Stimulated activated CD4-positive, alpha-beta T cell treated with anti-CD3 and anti-CD28 coated beads, TNF-alpha, amount 100 ng/mL, for 1 hour (primary cell): ENCODE data around the gene NETO1.

Experiments used
- DNase-seq, 3 donors: peaks; one replicate each; pipeline ENCODE4 v3.0.0-alpha.2; 2020; ENCODE audit warnings: low read depth in 3 of 3, low spot score in 1 of 3

NETO1 gene

GRCh38 chr18:72846736-72847533, 20.9 kb downstream of the NETO1 start:
- DNase-seq = no peak

DNA sequence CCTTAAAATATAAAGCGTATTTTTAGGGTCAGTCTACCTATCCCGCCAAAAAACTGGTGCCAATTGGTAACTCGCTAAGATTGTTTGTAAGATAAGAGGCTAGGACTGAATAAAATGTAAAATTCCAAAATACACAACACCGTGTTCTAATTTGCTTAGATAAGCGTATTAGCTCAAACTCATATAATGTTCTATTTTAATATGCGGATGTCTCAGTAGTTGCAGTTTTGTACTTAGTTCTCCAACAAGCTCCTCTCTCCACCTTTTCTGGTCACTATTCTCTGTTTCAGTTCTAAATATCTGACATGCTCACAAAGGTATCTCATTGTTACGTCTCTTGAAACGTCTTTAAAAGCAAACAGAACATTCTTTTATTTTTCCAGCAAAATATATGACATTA, 24.0 kb downstream of the NETO1 start:
- no peak for DNase-seq

DNA sequence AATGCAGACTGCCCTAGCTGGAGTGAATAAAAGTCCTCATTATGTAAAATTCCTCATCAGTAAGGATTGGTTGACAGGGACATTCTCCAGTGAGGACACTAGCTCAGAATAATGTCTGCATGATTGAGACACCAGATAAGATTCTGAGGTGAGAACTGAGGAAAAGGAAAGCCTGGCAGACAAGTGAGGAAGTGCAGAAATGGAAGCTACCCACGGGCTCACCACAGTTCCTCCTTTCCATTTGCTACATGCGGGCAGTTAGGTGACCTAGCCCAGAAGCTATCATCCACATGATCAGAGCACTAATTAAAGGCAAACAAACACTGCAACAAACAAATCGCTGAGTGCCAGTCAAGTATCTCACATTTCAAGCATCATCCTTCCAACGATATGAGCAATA, 27.7 kb downstream of the NETO1 start:
- DNase-seq = no peak

DNA sequence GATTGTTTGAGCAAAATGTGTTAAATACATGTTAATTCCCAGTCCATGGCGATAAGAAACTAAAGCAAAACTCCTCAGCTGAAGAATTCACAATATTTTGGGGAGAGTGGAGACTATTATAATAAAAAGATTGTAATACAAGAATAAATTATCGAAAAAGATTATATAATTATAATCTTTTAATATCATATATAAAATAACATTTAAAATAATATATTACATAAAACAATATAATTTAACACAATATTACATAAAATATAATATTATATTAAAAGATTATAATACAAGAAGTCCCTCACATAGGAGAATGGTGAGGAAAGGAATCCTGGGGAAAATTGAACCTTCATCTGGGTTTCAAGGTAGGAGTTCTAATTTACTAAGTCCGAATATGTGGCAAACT, 33.1 kb downstream of the NETO1 start:
- DNase-seq = no peak

DNA sequence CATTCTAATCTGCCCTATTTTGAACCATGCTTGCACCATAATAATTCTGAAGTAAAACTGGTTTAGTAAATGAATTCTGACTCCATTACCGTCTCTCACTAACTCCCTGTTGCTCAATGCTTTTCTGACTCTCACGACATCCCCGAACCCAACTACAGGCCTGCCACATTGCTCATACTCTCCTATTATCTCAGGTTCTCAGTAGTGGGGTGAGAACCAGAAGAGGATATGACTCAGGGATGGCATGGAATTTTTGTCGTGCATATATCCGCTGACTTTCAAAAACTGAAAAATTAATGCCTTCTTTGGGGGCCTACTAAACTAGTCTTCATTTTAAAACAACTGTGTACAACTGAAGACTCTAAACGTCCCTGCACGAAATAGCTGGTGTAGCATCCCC, 34.3 kb downstream of the NETO1 start:
- no peak for DNase-seq

DNA sequence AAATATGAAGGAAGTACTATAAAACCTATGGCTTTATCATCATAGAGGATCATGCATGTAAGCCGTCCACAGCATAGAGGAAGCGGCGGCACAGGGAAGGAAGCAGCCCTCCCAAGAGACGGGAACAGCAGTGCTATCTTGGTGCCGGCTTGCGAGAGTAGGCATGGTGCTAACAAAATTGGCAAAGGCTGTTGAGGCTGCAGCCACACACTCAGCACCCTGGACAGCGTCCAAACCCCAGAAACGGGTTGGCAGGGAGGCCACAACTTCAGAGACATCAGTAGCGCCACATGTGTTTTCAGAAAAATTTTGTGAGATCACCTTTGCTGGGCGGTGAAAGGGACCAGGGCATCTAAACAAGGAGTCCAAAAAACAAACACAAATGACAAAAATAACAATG, 37.7 kb downstream of the NETO1 start:
- DNase-seq = no peak

DNA sequence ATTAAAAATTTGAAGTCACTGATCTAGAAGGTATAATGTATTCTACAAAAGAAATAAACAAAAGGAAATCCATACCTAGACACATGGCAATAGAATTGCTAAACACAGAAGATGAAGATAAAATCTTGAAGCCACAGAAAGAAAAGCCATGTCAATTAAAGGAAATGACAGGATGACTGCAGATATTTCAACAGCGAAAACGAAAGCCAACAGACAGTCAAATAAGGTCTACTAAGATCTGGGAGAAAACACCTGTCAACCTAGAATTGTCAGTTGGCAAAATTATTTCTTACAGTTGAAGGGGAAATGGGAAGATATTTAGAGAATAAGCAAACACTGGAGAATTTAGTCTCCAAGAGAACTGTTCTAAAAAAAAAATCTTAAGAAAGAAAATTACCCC, 39.2 kb downstream of the NETO1 start:
- DNase-seq = no peak

GRCh38 chr18:72826736-72827135, 41.1 kb downstream of the NETO1 start:
- no peak for DNase-seq

DNA sequence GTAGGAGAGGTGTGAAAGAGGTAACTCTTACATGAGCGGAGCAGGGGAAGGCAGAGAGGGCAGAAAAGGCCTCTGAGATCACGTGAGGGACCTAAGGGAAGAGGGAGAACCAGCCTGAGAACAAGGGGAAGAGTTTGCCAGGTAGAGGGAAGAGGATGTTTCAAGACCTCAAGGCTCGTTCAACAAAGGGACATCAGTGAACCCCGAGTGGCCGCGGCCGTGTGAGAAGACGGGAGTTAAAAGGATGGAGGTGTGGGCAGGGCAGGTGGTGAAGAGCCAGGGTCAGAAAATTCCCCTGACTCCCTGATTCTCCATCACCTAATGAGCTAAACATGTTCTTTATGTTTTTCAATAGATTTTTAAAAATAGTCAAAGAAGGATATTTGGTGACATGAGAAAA, 44.4 kb downstream of the NETO1 start:
- DNase-seq = no peak

- no peak for DNase-seq
Measured at GRCh38 chr18:72822202-72822601, 45.6 kb downstream of the NETO1 start.

GRCh38 chr18:72820571-72820970, 47.2 kb downstream of the NETO1 start:
- DNase-seq = no peak

GRCh38 chr18:72819050-72819449, 48.7 kb downstream of the NETO1 start:
- DNase-seq = no peak

DNA sequence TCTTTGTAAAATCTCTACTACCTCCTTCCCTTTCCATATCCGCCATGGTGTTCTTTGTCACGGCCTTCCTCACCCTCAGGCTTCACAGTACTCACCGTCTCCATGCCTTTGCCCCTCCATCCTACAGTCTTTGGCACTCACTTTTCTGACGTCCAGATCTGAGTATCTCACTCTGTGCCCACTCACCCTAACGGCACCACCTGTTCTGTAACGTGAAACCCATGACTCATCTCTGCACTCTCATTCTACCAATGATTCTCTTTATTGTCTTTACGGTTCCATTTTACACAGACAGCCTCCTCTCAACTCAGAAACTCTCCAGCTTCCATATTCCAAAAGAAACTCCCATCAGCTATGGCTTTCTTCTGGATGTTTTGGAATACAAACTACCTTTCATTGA, 56.7 kb downstream of the NETO1 start:
- no peak for DNase-seq

- DNase-seq = no peak
Measured at GRCh38 chr18:72808680-72809079, 59.1 kb downstream of the NETO1 start.

- DNase-seq = no peak
Measured at GRCh38 chr18:72799106-72799505, 68.7 kb downstream of the NETO1 start.

DNA sequence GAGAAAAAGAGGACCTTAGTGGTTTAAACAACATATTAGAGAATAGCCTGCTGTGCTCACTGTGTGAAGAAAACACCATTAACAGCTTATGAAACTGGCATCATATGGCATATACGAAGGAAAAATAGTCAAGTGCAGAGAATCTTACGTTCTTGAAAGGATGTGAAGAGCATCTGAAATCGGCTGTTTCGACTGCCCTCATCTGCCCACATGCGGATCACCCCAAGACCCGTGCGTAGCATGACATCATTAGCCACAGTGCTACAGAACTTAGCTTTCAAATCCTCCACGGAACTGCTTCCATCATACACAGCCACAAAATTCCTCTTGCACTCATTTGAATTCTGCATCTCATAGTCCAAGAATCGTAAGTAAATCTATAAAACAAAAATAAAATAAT, 84.3 kb downstream of the NETO1 start:
- no peak for DNase-seq

- DNase-seq = no peak
Measured at GRCh38 chr18:72774914-72775313, 92.9 kb downstream of the NETO1 start.

- DNase-seq = no peak
Measured at GRCh38 chr18:72772916-72773315, 94.9 kb downstream of the NETO1 start.

DNA sequence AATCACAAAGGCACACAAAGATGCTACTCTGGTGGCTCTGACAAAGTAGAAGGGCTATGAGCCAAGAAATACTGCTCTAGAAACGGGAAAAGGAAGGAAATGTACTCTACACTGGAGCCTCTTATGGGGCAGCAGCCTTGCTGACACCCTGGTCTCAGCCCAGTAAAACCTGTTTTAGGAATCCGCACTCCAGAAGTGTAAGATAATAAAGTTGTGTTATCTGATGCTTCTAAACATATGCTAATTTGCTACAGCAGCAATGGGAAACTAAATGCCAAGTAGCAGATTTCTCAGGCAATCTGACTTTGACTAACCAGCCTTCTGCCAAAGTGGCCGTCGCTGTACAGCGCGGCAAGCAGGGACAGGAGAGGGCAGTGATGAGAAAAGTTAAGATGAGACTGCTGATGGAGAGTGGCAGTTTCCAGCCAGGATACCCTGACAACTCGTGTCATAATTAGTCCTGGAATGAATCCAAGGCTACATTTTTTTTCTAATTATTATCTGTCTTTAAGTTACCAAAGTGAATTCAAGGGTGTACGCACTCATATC, 99.0 kb downstream of the NETO1 start:
- no peak for DNase-seq

GRCh38 chr18:72762515-72763122, 105.2 kb downstream of the NETO1 start:
- DNase-seq = no peak

- DNase-seq = no peak
Measured at GRCh38 chr18:72752220-72752619, 115.6 kb downstream of the NETO1 start.

- DNase-seq = no peak
Measured at GRCh38 chr18:72742002-72742401, 125.8 kb downstream of the NETO1 start.

DNA sequence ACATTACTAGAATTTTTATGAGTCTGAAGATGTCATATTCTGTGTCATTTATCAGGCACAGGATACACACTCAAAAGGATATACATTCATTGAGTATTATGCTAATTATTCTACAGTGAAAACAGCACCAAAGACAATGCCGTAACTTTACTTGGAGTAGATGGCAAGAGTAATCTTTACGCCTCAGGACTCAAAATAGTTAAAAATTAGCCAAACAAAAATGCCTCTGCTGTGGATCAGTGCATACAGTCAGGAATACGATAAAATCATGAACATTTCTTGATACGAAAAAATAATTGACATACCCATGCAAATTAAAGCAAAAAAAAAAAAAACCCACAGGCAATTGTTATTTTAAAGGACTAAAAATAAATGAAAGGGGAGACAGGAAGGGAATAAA, 129.7 kb downstream of the NETO1 start:
- DNase-seq = no peak
